GM15510 (cell line): ENCODE data around the gene PILRA.

ENCODE experiments used
- POLR2A ChIP-seq: IDR thresholded peaks from 3 replicates; pipeline ENCODE4 v1.6.1; 2011; ENCODE audit warnings: borderline replicate concordance; ENCODE audit not compliant: insufficient read length; ENCODE audit errors: extremely low read depth

Gene PILRA

GRCh38 chr7:100384628-100385294 is 11.5 kb downstream of the PILRA start:
- no peak for TF ChIP-seq POLR2A

GRCh38 chr7:100386940-100387339 is 13.7 kb downstream of the PILRA start:
- TF ChIP-seq POLR2A: no peak

- TF ChIP-seq POLR2A: no peak
Observed at GRCh38 chr7:100387695-100388094, 14.4 kb downstream of the PILRA start.

DNA sequence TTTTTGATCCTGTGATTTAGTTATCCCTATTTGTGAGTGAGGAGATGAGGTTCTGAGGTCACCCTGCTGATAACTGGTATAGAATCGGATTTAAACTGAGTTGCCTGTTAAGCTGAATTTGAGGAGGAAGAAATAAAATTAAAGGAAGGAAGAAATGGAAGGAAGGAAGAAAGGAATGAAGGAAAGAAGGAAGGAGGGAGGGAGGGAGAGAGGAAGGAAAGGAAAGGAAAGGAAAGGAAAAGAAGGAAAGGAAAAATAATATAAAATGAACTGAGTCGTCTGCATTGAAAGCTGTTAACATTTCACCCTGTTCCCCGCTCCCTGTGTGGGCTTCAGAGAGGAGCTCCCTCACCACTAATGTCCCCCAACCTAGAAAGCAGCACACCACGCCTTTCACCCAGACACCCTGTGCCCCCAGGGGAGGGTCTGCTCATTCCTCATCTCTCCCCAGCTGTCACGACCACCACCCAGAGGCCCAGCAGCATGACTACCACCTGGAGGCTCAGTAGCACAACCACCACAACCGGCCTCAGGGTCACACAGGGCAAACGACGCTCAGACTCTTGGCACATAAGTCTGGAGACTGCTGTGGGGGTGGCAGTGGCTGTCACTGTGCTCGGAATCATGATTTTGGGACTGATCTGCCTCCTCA is 16.3 kb downstream of the PILRA start:
- TF ChIP-seq POLR2A: no peak

GRCh38 chr7:100390286-100391009 is 17.2 kb downstream of the PILRA start:
- TF ChIP-seq POLR2A: no peak

GRCh38 chr7:100393233-100393905 is 20.1 kb downstream of the PILRA start:
- no peak for TF ChIP-seq POLR2A

GRCh38 chr7:100394077-100394476 is 20.8 kb downstream of the PILRA start:
- no peak for TF ChIP-seq POLR2A

DNA sequence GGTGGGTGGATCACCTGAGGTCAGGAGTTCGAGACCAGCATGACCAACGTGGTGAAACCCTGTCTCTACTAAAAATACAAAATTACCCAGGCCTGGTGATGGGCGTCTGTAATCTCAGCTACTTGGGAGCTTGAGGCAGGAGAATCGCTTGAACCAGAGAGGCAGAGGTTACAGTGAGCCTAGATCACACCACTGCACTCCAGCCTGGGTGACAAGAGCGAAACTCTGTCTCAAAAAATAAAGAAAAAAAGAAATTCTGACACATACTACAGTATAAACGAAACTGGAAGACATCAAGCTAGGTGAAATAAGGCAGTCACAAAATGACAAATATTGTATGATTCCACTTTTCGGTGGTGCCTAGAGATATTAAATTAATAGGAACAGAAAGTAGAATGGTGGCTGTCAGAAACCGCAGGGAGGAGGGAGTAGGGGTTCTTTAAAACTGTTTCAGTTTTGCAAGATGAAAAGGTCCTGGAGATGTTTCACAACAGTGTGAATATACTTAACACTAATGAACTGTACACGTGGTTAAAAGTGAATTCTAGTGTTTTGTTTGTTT is 23.2 kb downstream of the PILRA start:
- TF ChIP-seq POLR2A: no peak

DNA sequence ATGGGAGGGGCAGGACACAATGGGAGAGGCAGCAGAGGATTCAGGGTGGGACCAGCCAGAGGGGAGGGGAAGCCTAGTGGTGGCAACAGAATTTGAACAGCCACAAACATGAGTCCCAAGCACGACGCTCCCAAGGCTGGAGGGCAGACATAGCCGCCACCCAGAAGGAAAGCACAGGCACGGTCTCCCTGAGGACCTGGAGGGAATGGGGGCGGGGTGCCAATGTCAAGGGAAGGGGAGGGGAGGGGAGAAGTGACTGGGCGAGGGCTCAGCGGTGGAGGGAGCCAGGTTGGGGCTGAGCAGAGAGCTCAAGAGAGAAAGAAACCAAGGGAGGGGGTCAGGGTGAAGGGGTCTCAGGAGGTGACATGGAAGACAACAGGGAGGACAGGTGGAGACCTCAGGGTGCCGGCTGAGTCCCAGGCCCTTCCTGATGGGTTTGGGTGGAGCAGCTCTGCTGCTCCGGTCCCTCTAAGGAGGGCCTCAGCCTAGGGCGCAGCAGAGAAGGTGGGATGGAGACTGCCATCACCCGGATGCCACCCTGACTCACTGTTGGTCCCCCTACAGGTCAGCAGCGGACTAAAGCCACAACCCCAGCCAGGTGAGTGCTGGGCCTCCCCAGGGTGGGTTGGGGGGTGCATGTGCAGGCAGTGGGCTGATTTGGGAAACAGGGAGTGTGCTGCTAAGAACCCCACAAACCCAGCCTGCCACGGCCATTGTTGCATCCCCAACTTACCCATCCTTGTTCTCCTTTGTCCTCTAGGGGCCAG is 24.2 kb downstream of the PILRA start:
- TF ChIP-seq POLR2A: no peak

GRCh38 chr7:100398239-100398638 is 25.0 kb downstream of the PILRA start:
- TF ChIP-seq POLR2A: no peak

DNA sequence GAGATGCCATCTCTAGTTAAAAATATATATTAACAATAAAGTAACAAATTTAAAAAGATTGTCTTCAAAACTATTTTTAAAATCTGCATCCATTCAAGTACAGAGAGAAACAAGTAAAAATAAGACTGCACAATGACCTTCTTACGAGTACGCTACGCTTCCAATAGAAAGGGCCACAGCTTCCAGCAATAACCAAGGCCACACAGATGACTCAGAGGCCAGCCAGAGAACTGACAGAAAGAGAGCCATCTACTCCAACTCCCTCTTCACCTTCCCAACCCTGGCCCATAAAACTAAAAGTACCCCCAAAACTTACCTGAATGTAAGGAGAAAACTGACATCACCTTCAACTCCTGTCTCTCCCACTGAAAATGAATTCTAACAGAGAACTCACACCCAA is 26.8 kb downstream of the PILRA start:
- TF ChIP-seq POLR2A: no peak

- TF ChIP-seq POLR2A: no peak
Observed at GRCh38 chr7:100400656-100401055, 27.4 kb downstream of the PILRA start.

DNA sequence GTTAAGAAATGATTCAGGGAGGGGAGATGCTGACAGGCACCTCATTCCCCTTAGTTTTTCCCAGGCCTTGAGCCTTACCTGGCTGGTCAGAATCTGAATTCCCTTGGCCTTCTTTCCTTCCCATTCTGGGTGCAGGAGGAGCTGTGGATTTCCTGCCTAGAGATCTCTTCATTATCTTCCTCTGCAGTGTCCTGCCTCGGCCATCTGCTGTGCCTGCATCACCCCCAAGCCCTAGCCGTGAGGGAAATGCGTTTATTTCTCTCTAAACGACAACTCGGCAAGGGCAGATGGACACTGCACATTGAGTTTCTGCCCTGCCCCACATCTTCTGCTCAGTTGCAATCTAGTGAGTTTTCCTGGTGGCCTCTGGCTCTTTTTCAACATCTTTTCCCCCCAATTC is 28.5 kb downstream of the PILRA start:
- TF ChIP-seq POLR2A: no peak

DNA sequence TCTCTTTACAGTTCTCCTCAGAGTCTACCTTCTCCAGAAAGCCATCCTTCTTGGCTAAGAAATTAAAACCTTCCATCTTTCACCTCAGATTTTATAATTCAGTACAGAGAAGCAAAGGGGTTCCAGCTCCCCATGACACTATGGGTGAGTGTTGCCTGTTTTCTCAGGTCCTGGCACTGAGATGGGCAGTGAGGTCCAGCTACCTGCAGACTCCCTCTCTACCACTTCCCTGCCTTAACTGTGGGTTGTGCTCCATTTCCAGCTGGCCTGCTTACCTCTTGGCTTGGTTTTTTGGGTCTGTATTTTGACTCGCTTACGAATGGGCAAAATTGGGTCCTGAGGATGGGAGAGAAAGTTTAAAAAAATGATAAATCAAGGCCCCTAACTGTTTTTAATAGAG is 29.0 kb downstream of the PILRA start:
- TF ChIP-seq POLR2A: no peak
